Astrocyte (in vitro differentiated cells and primary cell): ENCODE results near the gene GFRA1.

ENCODE experiments used
- EZH2 ChIP-seq: IDR thresholded peaks from 2 replicates; pipeline ENCODE4 v1.6.1; 2012; ENCODE audit warnings: mild to moderate bottlenecking, low read length, inconsistent platforms; ENCODE audit not compliant: insufficient read depth
- TF ChIP-seq, protein P1 (sequence below): IDR thresholded peaks from 2 replicates; pipeline ENCODE4 v1.5.1; 2011; ENCODE audit warnings: low read depth, mild to moderate bottlenecking, inconsistent platforms, low read length, moderate library complexity; ENCODE audit not compliant: insufficient read depth

DNA sequence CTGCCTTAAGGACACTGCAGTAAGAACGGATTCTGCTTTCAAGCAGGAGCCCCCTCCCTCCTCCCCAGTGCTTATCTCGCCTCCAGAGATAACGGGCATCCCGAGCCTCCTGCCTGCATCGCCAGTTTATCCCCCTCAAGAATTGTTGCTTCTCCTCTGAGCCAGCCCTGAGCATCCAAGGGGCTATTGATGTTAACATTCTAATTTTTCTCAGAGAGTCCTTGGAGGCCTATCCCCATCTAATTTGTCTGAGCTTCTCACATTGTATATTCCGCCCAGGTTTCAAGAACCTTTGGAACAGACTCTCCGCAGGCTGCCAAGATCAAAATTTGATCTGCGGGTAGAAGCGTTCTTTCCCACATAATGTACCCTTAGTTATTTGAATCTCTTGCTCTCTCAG, 180.0 kb downstream of the GFRA1 start:
- TF ChIP-seq EZH2 = no peak
- TF ChIP-seq, protein P1, sequence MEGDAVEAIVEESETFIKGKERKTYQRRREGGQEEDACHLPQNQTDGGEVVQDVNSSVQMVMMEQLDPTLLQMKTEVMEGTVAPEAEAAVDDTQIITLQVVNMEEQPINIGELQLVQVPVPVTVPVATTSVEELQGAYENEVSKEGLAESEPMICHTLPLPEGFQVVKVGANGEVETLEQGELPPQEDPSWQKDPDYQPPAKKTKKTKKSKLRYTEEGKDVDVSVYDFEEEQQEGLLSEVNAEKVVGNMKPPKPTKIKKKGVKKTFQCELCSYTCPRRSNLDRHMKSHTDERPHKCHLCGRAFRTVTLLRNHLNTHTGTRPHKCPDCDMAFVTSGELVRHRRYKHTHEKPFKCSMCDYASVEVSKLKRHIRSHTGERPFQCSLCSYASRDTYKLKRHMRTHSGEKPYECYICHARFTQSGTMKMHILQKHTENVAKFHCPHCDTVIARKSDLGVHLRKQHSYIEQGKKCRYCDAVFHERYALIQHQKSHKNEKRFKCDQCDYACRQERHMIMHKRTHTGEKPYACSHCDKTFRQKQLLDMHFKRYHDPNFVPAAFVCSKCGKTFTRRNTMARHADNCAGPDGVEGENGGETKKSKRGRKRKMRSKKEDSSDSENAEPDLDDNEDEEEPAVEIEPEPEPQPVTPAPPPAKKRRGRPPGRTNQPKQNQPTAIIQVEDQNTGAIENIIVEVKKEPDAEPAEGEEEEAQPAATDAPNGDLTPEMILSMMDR = no peak
